Esophagus (tissue), 2 donors: ENCODE data around the gene SLC38A1. TPM values are rescaled to one million over a fixed set of nuclear protein-coding genes. Genes with fewer than 3 reads are reported as not detected.

ENCODE experiments used
- H3K27ac ChIP-seq, 2 donors: one replicate each; pipeline ENCODE4 v1.5.1; 2013; ENCODE audit warnings: low read depth in 2 of 2, mild to moderate bottlenecking in 2 of 2, inconsistent platforms in 1 of 2, low read length in 1 of 2, moderate library complexity in 1 of 2
- H3K27me3 ChIP-seq, 2 donors: one replicate each; pipeline ENCODE4 v1.6.1; 2013; ENCODE audit warnings: low read length in 2 of 2, control low read depth in 1 of 2, mild to moderate bottlenecking in 1 of 2; ENCODE audit not compliant: insufficient read depth in 2 of 2, control insufficient read depth in 1 of 2
- H3K36me3 ChIP-seq, 2 donors: one replicate each; pipeline ENCODE4 v1.6.1; 2013; ENCODE audit warnings: low read length in 1 of 2; ENCODE audit not compliant: control insufficient read depth in 2 of 2, insufficient read depth in 2 of 2
- H3K4me1 ChIP-seq, 2 donors: one replicate each; pipeline ENCODE4 v1.6.1; 2013; ENCODE audit warnings: low read length in 1 of 2; ENCODE audit not compliant: control insufficient read depth in 2 of 2, insufficient read depth in 2 of 2
- H3K4me3 ChIP-seq, 2 donors: one replicate each; pipeline ENCODE4 v1.5.1; 2013; ENCODE audit warnings: low read length in 2 of 2, mild to moderate bottlenecking in 2 of 2, low read depth in 1 of 2, moderate library complexity in 1 of 2
- H3K9me3 ChIP-seq, 2 donors: one replicate each; pipeline ENCODE4 v1.6.1; 2013; ENCODE audit warnings: mild to moderate bottlenecking in 2 of 2, low read depth in 1 of 2, low read length in 1 of 2, moderate library complexity in 1 of 2; ENCODE audit not compliant: control insufficient read depth in 2 of 2, insufficient read depth in 1 of 2
- WGBS, 2 donors: extraction: QIAGEN DNeasy Blood & Tissue Kit; methylation state at CpG; one replicate each; pipeline ENCODE4 v1.1.7; 2013; 5-methylcytosine and 5-hydroxymethylcytosine counted together
- polyA plus RNA-seq, 2 donors: library from polyadenylated mRNA; stranded (reverse); fragments of 200-250 nt; gene quantifications; one replicate each; pipeline ENCODE4 v1.2.3, GENCODE V29; 2013
- donor health status: healthy with polysubstance abuse.
- donor health status: Bipolar disorder and iron deficiency.

Gene SLC38A1
- polyA plus RNA-seq, 2 donors, result 14.4 to 16.9 TPM

GRCh38 chr12:46181465-46181864 lies 87.4 kb downstream of the SLC38A1 start:
- no peaks in the 10 kb centered on the region for H3K4me1 ChIP-seq
- 96 to 100% methylated on average over 1 of the region's 1 CpG for WGBS, 2 donors
- H3K36me3 ChIP-seq, result no peaks in the 10 kb centered on the region
- H3K4me3 ChIP-seq, result no peak overlapping the region
- H3K27me3 ChIP-seq, result no peaks in the 10 kb centered on the region
- H3K27ac ChIP-seq, result no peak overlapping the region
- no peaks in the 10 kb centered on the region for H3K9me3 ChIP-seq

GRCh38 chr12:46179693-46180452 lies 89.0 kb downstream of the SLC38A1 start:
- H3K27me3 ChIP-seq, result no peaks in the 10 kb centered on the region
- H3K9me3 ChIP-seq, result no peaks in the 10 kb centered on the region
- H3K27ac ChIP-seq, result no peak overlapping the region
- no peaks in the 10 kb centered on the region for H3K36me3 ChIP-seq
- H3K4me1 ChIP-seq, result no peaks in the 10 kb centered on the region
- no peak overlapping the region for H3K4me3 ChIP-seq
- 75 to 83% methylated on average over 7 of the region's 7 CpGs for WGBS, 2 donors

GRCh38 chr12:46177837-46178608 lies 90.8 kb downstream of the SLC38A1 start:
- Histone ChIP-seq H3K4me3 (no peak overlapping the region), H3K27me3 (no peaks in the 10 kb centered on the region), H3K36me3 (no peaks in the 10 kb centered on the region), H3K9me3 (no peaks in the 10 kb centered on the region), H3K4me1 (no peaks in the 10 kb centered on the region), H3K27ac (no peak overlapping the region)
- 68 to 74% methylated on average over 5 of the region's 5 CpGs for WGBS, 2 donors

- WGBS, 2 donors, result 90% methylated on average over 3 of the region's 3 CpGs
- H3K4me1 ChIP-seq, result no peaks in the 10 kb centered on the region
Measured at GRCh38 chr12:46177025-46177424, 91.8 kb downstream of the SLC38A1 start.

GRCh38 chr12:46174919-46175318 lies 93.9 kb downstream of the SLC38A1 start:
- Histone ChIP-seq H3K9me3 (peaks cover 0 to 2% of the 10 kb centered on the region in 2 donors), H3K4me3 (no peak overlapping the region), H3K27ac (no peak overlapping the region), H3K36me3 (no peaks in the 10 kb centered on the region), H3K4me1 (no peaks in the 10 kb centered on the region), H3K27me3 (no peaks in the 10 kb centered on the region)
- whole genome bisulfite sequencing, 2 donors, result 74 to 86% methylated on average over 8 of the region's 8 CpGs

More at GRCh38 chr12:46177025-46177424, 91.8 kb downstream of the SLC38A1 start:
- Histone ChIP-seq H3K9me3 (no peaks in the 10 kb centered on the region), H3K27me3 (no peaks in the 10 kb centered on the region), H3K36me3 (no peaks in the 10 kb centered on the region), H3K4me3 (no peak overlapping the region), H3K27ac (no peak overlapping the region)

- H3K4me3 ChIP-seq, result no peak overlapping the region
- WGBS, 2 donors, result 77 to 78% methylated on average over 12 of the region's 12 CpGs
- no peaks in the 10 kb centered on the region for H3K27me3 ChIP-seq
- H3K27ac ChIP-seq, result no peak overlapping the region
- H3K4me1 ChIP-seq, result no peaks in the 10 kb centered on the region
- no peaks in the 10 kb centered on the region for H3K36me3 ChIP-seq
- peaks cover 0 to 2% of the 10 kb centered on the region in 2 donors for H3K9me3 ChIP-seq
Measured at GRCh38 chr12:46174061-46174662, 94.7 kb downstream of the SLC38A1 start.

- H3K4me1 ChIP-seq, result no peaks in the 10 kb centered on the region
- no peaks in the 10 kb centered on the region for H3K27me3 ChIP-seq
- no peak overlapping the region for H3K27ac ChIP-seq
- H3K9me3 ChIP-seq, result peaks cover 0 to 2% of the 10 kb centered on the region in 2 donors
- no peak overlapping the region for H3K4me3 ChIP-seq
- no peaks in the 10 kb centered on the region for H3K36me3 ChIP-seq
Measured at GRCh38 chr12:46168426-46168825, 100.4 kb downstream of the SLC38A1 start.

GRCh38 chr12:46167412-46167811 lies 101.4 kb downstream of the SLC38A1 start:
- Histone ChIP-seq H3K27ac (no peak overlapping the region), H3K9me3 (peaks cover 0 to 2% of the 10 kb centered on the region in 2 donors), H3K4me3 (no peak overlapping the region), H3K27me3 (no peaks in the 10 kb centered on the region), H3K4me1 (no peaks in the 10 kb centered on the region), H3K36me3 (no peaks in the 10 kb centered on the region)
- WGBS, 2 donors, result 81 to 90% methylated on average over 2 of the region's 2 CpGs

GRCh38 chr12:46165191-46165590 lies 103.7 kb downstream of the SLC38A1 start:
- H3K4me1 ChIP-seq, result peaks cover 0 to 6% of the 10 kb centered on the region in 2 donors
- H3K27ac ChIP-seq, result peak overlapping the region in 1 of 2 donors; percentile 30
- 65 to 78% methylated on average over 5 of the region's 5 CpGs for WGBS, 2 donors
- no peaks in the 10 kb centered on the region for H3K36me3 ChIP-seq
- no peak overlapping the region for H3K4me3 ChIP-seq
- H3K27me3 ChIP-seq, result no peaks in the 10 kb centered on the region
- peaks cover 0 to 1% of the 10 kb centered on the region in 2 donors for H3K9me3 ChIP-seq
